Measurements from ENCODE around the gene PPFIA2. TPM values are rescaled to one million over a fixed set of nuclear protein-coding genes. Genes with fewer than 3 reads are reported as not detected.

The PPFIA2 gene
- total RNA-seq, 4 donors from 2014 or later: 0.81 to 25.2 (median 4.9) TPM

DNA sequence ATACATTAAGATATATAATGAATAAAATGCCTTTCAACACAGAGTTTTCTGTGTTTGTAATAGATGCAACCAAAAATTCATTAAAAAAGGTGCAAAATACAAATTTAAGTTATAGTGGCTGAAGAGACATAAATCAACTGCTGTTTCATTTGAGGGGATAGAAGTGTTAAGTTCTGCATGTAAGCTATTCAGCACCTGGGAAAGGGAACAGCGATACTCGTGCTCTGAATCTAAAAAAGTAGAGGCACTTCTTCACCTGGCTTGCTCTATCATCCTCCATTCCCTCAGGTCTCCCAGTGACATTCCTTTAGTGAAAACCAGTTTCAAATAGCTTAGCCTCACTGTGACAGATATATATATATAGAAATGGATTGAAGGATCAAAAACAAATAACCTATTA lies 458.7 kb downstream of the PPFIA2 start:
- 38 to 45% methylated on average over 2 of the region's 2 CpGs for WGBS, 2 donors (ENCODE audit: low coverage in 1 of 2)
- H3K4me1 ChIP-seq: no peaks in the 10 kb centered on the region
- H3K36me3 ChIP-seq: no peaks in the 10 kb centered on the region
- no peak overlapping the region for H3K27ac ChIP-seq
- TF ChIP-seq EP300 (IDR thresholded peaks at IDR 0.05) (no peak), CTCF (IDR thresholded peaks at IDR 0.05) (no peak), POLR2A (IDR thresholded peaks at IDR 0.05) (no peak), POLR2AphosphoS5 (IDR thresholded peaks at IDR 0.05) (no peak)
- no peaks in the 10 kb centered on the region for H3K27me3 ChIP-seq
- no peak overlapping the region for H3K4me3 ChIP-seq
- H3K9me3 ChIP-seq: no peaks in the 10 kb centered on the region
- ATAC-seq: no peak

- ATAC-seq: no peak
- WGBS, 2 donors (ENCODE audit: low coverage in 1 of 2): 65 to 67% methylated on average over 3 of the region's 3 CpGs
Observed at GRCh38 chr12:81297601-81298000, 461.5 kb downstream of the PPFIA2 start.

GRCh38 chr12:81296556-81297305 lies 462.4 kb downstream of the PPFIA2 start:
- Histone ChIP-seq H3K27ac (no peak overlapping the region), H3K4me3 (no peak overlapping the region), H3K4me1 (no peaks in the 10 kb centered on the region), H3K27me3 (no peaks in the 10 kb centered on the region), H3K9me3 (no peaks in the 10 kb centered on the region), H3K36me3 (no peaks in the 10 kb centered on the region)
- ATAC-seq: no peak
- 70 to 80% methylated on average over 1 to 2 of the region's 2 CpGs for WGBS, 2 donors (ENCODE audit: low coverage in 1 of 2)
- TF ChIP-seq CTCF (IDR thresholded peaks at IDR 0.05): no peak

More at GRCh38 chr12:81297601-81298000, 461.5 kb downstream of the PPFIA2 start:
- Histone ChIP-seq H3K27me3 (no peaks in the 10 kb centered on the region), H3K4me3 (no peak overlapping the region), H3K9me3 (no peaks in the 10 kb centered on the region), H3K36me3 (no peaks in the 10 kb centered on the region), H3K4me1 (no peaks in the 10 kb centered on the region), H3K27ac (no peak overlapping the region)
- TF ChIP-seq EP300 (IDR thresholded peaks at IDR 0.05) (no peak), CTCF (IDR thresholded peaks at IDR 0.05) (no peak), POLR2A (IDR thresholded peaks at IDR 0.05) (no peak), POLR2AphosphoS5 (IDR thresholded peaks at IDR 0.05) (no peak)

DNA sequence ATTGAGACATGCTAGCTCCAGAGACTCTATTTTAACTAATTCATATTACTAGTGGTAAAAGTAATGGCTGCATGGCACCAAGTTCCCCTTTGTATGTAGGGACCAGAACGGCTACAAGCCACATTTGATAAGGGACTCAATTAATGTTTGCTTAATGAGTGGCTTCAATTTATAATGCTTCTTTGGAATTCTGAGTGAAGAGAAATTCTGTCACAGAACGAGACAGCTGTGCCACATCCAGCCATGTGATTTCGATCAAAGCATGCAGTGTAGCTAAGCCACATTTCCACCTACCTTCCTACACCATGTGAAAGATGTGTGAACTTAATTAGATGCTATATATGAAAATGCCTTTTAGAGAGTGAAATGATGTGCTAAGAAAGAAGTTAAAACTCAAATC lies 463.9 kb downstream of the PPFIA2 start:
- no peak for ATAC-seq

More for the DNA sequence above, 463.9 kb downstream of the PPFIA2 start:
- no peaks in the 10 kb centered on the region for H3K36me3 ChIP-seq
- WGBS, 2 donors (ENCODE audit: low coverage in 1 of 2): 69 to 78% methylated on average over 3 of the region's 3 CpGs
- H3K4me1 ChIP-seq: no peaks in the 10 kb centered on the region
- H3K9me3 ChIP-seq: no peaks in the 10 kb centered on the region
- H3K27me3 ChIP-seq: no peaks in the 10 kb centered on the region
- H3K4me3 ChIP-seq: no peak overlapping the region
- H3K27ac ChIP-seq: no peak overlapping the region
- TF ChIP-seq CTCF (IDR thresholded peaks at IDR 0.05): no peak
- TF ChIP-seq EP300 (IDR thresholded peaks at IDR 0.05): no peak
- TF ChIP-seq POLR2AphosphoS5 (IDR thresholded peaks at IDR 0.05): no peak
- TF ChIP-seq POLR2A (IDR thresholded peaks at IDR 0.05): no peak
